ENCODE data around the gene CDH4.
"Not testable (repeated sequence)": the region's sequence is repeated elsewhere in the genome, so short reads cannot be mapped to it uniquely, and the experiment has no call there.

The CDH4 gene

DNA sequence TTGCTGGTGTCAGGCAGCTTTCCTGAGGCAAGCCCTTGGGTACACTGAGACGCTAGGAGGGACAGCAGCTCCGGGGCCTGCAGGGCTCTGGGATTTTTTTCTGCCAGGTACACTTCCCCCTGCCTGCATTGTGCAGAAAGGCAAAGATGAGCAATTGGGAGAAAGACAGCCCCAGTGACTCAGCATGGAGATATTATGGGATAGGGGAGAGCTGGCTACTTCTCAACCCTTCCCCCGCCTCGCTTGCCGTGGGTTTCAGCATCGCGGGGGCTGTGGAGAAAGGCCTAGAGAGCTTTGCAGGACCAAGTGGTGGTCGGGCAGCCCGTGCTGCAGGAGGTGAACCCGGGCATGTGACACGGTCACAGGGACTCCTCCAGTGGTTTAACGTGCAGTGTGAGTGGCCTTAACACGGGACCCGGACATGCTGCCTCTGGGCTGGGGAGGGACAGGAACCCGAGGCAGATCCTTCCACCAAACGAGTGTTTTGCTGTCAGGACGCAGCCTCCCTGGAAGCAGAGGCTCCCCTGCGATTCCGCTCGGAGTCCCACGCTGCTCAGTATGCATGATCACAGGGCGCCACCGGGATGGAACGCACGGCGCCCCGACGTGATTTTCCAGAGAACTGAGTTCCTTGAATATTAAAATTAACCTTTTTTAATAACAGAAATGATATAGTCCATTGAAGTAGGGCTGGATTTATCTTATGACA lies 139.9 kb downstream of the CDH4 start:
- DNase-seq = no peak

- DNase-seq = no peak
Observed at GRCh38 chr20:61394088-61394799, 142.2 kb downstream of the CDH4 start.

- DNase-seq = no peak
Observed at GRCh38 chr20:61396262-61396848, 144.3 kb downstream of the CDH4 start.

DNA sequence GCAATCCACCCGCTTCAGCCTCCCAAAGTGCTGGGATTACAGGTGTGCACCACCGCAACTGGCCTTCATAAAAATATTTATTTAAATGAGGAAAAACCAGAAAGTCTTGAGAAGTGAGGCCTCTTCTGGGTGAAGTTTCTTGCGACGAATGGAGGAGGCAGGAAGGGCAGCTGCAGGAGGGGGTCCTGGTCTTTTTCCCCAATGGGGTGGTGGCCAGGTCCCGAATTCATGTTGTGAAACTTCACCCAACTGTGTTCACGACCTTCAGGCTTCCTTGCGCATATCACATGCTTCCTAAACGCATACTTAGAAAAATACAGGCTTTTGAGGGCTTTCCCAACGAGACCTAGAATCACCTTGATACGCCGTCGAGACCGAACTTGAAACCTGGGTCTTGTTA lies 145.1 kb downstream of the CDH4 start:
- DNase-seq = no peak

DNA sequence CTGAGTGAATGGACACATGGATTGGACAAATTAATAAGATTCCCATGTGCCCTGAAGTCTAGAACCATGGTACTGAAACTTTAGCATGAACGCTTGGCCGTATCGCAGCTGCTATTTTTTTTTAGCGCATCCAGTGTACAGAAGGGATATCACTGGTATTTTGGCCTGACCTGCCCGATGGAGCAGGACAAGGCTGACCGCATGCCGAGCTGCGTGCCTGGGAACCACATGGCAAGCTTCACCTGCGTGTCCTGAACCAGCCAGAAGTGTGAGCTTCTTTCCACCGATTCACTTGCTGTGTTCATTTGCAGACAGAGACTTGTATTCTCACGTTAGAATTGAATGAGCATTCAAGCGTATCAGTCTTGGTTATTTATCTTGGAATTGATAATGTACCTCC lies 145.7 kb downstream of the CDH4 start:
- no peak for DNase-seq

DNA sequence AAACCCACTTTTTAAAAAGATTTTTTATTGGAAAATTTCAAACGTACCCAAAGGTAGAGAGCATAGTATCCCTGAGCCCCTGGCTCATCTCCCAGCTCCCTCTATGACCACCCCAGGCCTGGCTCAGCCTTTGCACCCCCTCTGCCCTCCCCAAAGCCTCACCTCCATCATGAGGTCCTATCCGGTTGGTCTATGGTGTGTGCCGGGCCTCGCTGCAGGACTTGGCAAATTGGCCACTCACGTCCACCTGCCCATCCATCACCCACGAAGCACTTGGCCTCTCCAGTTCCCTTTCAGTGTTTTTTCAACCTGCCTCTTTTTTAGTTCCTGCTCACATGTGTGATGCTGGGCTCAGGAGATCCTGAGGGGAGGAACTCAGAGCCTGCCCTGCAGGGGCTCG lies 147.4 kb downstream of the CDH4 start:
- no peak for DNase-seq

DNA sequence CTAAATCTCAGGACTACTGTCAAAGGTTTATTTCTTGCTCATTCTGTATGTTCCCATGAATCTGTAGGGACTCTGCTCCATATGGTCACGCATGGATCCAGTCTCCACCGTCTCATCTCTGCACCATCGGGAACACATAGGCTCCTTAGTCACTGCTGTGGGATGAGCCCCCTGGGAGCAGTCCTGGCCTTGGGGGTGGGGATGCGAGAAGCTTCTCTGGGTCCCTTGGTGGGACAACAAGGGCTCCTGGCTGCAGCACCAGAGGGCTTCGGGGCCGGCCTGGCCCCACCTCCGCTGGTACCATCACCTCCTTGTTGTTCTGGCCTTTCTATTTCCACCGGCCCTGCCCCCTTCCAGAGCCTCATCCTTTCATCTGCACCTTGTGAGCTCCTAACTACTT lies 148.4 kb downstream of the CDH4 start:
- no peak for DNase-seq

GRCh38 chr20:61404303-61404702 lies 152.2 kb downstream of the CDH4 start:
- no peak for DNase-seq

DNA sequence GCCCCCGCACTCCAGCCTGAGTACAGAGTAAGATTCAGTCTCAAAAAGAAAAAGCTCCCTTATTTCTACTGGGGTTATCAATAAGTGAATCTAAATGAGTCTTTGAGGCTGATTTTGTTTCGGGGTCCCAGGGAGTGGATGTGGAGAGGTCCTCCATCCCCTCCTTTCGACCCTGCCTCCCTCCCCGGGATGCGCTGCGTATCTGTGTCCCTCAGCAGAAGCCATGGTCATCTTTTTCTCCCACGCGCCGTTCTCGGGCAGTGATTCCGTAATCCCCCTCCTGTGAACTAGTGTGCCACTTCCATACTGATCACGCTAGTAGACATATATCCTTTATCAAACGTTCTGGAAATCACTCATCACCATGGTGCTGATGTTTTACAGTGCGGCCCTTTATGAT lies 152.9 kb downstream of the CDH4 start:
- DNase-seq = no peak

DNA sequence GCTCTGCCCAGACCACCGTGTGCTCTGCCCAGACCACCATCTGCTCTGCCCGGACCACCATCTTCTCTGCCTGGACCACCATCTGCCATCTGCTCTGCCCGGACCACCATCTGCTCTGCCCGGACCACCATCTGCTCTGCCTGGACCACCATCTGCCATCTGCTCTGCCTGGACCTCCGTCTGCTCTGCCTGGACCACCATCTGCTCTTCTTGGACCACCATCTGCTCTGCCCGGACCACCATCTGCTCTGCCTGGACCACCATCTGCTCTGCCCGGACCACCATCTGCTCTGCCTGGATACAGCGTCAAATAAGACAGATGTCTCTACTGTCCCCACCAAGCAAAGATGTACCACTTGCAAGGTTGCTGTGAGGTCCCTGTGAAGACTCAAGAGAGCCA lies 154.7 kb downstream of the CDH4 start:
- not testable (repeated sequence) for DNase-seq

- no peak for DNase-seq
Observed at GRCh38 chr20:61407561-61407960, 155.5 kb downstream of the CDH4 start.

DNA sequence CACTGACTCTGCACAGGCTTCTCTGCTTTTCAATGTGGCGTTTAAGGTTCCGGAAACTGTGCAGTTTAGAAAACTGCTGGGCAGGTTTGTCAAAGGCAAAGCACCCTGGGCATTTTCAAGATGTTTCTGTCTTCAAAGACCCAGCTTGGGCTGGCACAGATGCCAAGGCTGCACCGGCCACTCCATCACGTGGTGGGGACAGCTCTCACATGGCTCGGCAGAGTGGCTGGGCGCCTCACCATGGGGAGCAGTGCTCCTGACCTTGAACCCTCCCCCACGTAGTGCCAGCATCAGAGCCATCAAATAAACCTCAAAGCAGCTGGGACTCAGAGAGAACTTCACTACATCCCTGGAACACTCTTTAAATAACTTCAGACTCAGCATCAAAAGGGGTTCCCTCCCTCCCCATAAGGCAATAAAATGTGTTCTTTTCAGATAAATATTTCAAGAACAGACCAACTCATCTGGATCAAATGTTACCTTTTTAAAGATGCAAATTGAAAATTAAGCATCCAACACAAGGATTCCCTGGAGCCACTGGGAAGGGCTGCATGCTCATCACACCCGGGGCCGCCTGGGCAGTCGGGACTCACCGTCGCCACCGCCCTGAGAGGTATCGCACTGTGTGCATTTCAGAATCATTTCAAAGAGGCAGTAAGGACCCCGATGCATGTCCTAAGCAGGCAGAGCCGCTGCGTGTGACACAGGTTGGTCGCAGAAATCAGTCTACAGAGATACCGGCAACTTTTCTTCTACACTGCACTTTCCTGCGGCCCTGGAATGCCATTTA lies 157.1 kb downstream of the CDH4 start:
- no peak for DNase-seq

GRCh38 chr20:61411743-61412142 lies 159.7 kb downstream of the CDH4 start:
- no peak for DNase-seq

DNA sequence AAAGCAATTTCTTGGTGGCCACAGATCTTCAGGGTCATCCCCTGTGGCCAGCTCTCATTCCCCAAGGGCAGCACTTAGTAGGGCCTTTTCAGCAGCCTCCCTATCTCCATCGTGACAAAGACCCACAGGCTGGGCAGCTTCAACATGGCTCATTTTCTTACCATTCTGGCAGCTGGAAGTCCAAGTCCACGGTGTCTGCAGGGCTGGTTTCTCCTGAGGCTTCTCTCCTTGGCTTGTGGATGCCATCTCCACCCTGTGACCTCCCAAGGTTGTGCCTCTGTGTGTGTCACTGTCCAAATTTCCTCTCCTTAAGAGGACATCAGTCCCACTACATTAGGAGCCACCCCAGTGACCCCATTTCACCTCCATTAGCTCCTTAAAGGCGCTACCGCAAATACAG lies 161.7 kb downstream of the CDH4 start:
- no peak for DNase-seq

GRCh38 chr20:61414455-61414991 lies 162.5 kb downstream of the CDH4 start:
- DNase-seq = no peak

DNA sequence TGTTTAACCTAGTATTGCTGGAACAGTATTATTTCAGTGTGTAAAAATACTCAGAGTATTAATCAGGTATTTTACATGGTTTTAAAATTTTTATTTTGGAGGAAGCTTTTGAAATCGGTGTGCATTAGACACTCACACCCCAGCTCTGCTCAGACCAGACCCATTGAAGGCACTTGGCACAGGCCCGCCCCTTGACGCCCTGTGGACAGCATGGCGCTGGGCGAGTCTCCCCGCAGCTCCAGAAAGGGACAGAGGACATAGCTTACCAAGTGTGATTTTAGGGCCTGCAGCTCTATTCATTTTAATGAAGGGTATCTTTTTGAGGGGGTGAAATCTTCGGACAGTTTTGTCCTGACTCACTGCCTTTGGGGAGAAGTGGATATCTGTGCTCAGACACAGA lies 164.5 kb downstream of the CDH4 start:
- no peak for DNase-seq

DNA sequence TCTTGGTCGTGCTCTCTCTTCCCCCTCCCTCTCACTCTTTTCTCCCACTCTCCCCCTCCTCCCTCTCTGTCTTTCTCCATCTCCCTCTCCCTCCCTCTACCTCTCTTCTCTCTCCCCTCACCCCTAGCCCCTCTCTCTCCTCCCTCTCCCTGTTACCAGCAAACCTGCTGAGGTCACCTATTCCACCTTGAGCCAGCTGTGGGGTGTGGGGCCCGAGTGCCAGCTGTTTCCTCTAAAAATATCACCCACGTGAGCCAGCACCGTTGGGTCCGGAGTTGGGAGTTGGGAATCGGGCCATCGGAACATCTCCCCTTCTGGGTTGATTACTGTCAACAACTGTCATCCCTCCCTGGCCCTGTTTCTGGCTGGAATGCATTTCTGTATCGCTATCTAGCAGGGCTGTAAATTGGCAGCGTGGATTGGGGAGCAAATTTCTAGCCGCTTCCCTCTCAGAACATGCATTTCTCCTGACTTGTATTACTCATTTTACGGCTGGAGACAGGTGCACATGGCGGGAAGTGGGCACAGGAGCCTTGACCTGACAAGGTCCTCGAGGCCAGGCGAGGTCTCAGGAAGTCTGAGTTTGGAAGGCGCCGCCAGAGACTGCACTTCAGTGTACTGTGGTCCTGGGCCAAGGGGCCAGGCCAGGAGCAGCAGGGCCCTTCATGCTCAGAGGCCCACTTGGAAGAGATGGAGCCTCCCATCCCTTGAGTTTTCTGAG lies 165.3 kb downstream of the CDH4 start:
- no peak for DNase-seq

DNA sequence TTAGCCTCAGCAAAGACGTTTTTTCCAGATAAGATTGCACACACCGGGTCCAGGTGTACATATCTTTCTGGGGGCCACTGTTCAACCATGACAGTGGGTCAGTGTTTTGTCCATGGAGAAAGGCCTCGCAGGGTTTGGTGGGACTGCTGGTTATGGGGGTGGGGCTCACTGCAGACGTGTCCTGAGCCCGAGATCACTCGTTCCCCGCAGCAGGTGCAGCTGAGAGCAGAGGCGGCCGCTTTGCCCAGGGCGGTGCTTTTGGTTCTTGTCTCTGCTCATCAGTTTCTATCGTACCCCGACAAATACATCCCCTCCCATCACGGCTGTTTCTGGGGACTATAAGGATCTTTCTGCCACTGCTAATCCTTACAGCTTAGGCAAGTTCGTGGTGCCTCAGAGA lies 166.9 kb downstream of the CDH4 start:
- DNase-seq = no peak

DNA sequence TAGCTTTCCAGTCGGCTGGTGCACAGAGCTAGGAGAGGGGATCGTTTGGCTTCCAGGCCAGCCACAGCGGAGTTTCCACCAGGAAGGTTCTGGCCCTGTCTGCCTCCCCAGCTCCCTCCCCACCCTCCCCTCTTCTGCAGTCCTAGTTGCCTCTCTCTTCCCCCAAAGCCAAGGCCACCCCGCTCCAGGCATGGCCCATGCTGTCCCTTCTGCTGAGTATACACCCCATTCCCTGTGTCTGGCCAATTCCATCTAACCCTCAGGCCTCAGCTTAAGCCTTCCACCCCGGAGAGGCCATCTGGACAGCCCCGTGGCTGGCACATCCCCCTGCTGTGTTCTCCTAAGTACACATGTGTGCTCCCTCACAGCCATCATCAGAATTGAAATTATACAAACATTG lies 167.4 kb downstream of the CDH4 start:
- DNase-seq = no peak

DNA sequence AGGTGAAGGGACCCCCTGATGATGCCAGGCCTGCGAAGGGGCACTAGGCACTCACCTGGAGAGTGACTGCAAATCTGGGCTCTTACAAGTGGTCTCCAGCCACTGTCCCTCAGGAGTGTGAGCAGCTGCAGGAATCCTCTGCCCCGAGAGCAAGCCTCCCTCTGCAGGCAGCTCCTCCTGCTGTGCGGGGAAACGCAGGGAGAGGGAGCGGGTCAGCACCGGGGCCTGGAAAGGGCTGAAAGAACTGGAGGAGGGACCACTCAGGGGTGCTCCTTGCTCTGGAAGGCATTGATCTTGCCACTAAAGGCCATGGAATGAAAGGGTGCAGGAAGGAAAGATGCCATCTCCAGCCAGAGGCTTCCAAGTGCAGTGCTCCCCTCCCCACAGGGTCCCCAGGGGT lies 168.0 kb downstream of the CDH4 start:
- DNase-seq = no peak

DNA sequence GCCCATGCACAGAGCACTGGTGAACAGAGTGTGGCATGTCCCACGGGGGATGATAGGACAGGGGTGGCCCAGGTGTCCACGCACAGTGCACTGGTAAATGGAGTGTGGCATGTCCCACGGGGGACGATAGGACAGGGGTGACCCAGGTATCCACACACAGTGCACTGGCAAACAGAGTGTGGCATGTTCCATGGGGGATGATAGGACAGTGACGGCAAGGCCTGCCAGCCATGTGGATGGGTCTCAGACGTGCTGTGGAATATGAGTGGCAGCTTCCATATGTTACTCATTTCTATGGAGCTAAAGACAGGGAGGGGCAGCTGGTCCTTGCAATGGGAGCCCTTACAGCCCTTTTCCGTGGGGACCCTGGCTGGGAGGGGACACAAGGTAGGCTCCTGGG lies 168.7 kb downstream of the CDH4 start:
- no peak for DNase-seq

DNA sequence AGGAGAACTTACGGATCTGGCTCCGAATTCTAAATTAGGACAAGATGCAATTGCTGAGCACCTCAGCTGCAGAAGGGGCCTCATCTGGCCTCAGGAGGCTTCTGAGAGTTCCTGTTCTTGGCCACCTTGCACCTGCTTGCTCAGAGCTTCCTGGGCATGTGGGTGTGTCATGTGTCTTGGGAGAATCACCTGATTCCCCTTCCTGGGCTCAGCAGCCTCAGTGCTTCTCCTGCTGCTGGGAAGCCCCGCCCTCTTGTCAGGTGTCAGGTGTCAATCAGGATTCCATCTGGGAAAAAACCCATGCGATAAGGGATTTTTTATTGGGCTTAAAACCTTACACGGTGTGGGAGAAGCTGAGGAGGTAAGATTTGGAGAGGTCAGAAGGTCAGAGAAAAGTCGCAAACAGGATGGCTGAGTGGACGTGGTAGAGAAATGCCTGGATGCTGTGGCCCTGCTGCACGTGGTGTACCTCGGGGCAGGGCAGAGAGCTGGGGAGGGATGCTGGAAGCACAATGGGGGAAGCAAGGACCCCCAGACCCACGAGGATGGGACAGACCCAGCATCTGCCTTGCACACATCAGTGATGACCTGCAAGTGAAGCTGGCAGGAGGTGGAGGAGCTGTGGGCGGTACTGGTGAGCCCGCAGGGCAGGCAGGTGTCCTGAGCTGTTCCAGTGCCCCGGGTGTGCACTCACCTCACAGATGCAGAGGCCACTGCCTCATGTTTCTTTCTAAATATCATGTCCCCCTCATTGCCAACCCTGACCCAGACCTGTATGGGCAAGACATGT lies 170.8 kb downstream of the CDH4 start:
- DNase-seq = no peak
